ENCODE data around the gene FAAH. TPM values are rescaled to one million over a fixed set of nuclear protein-coding genes. Genes with fewer than 3 reads are reported as not detected.

FAAH gene
- total RNA-seq, 2 experiments from 2014 or later = 21.9 to 25.4 TPM

- POLR2A ChIA-PET = no interaction called here
- Histone ChIP-seq H3K4me1 (ENCODE audit: insufficient read depth, low read length, poor library complexity, severe bottlenecking) (peaks cover 4% of the 10 kb centered on the region), H3K9me2 (ENCODE audit: insufficient read depth, low read length) (no peaks in the 10 kb centered on the region), H3K9me3 (ENCODE audit: low read length) (no peaks in the 10 kb centered on the region), H4K20me1 (ENCODE audit: insufficient read depth, low read length) (no peaks in the 10 kb centered on the region), H3K36me3 (ENCODE audit: insufficient read depth, low read length) (no peaks in the 10 kb centered on the region), H3K79me2 (ENCODE audit: insufficient read depth, low read depth, low read length) (no peaks in the 10 kb centered on the region), H3K4me2 (ENCODE audit: low read length) (no peak overlapping the region), H3K27ac (ENCODE audit: low read depth, low read length, poor library complexity, severe bottlenecking) (no peak overlapping the region), H3K4me3 (ENCODE audit: low read depth, low read length, poor library complexity, severe bottlenecking) (no peak overlapping the region), H2AFZ (ENCODE audit: low read length) (no peak overlapping the region)
- CTCF ChIA-PET (ENCODE audit: unreplicated experiment) = no interaction called here
- no TSS peak for BruUV-seq (replicated peaks)
- TF ChIP-seq EZH2phosphoT487 (IDR thresholded peaks at IDR 0.05; ENCODE audit: borderline replicate concordance, low read depth, low read length) (no peak), CTCF (conservative IDR thresholded peaks at IDR 0.05; ENCODE audit: low read length) (no peak)
- DNase-seq (ENCODE audit: low spot score) = no peak
- intact Hi-C loops (cut with micrococcal nuclease; ENCODE audit: unreplicated experiment) = no loop called here
Measured at GRCh38 chr1:46406881-46407608, 12.9 kb downstream of the FAAH start.

- ChIA-PET CTCF (ENCODE audit: unreplicated experiment) (no interaction called here), POLR2A (no interaction called here)
- intact Hi-C loops (cut with micrococcal nuclease; ENCODE audit: unreplicated experiment) = no loop called here
- DNase-seq (ENCODE audit: low spot score) = no peak
- Histone ChIP-seq H3K9me2 (ENCODE audit: insufficient read depth, low read length) (no peaks in the 10 kb centered on the region), H3K4me1 (ENCODE audit: insufficient read depth, low read length, poor library complexity, severe bottlenecking) (no peaks in the 10 kb centered on the region), H3K36me3 (ENCODE audit: insufficient read depth, low read length) (no peaks in the 10 kb centered on the region), H4K20me1 (ENCODE audit: insufficient read depth, low read length) (no peaks in the 10 kb centered on the region), H3K4me3 (ENCODE audit: low read depth, low read length, poor library complexity, severe bottlenecking) (no peak overlapping the region), H2AFZ (ENCODE audit: low read length) (no peak overlapping the region), H3K4me2 (ENCODE audit: low read length) (no peak overlapping the region), H3K9me3 (ENCODE audit: low read length) (no peaks in the 10 kb centered on the region), H3K27ac (ENCODE audit: low read depth, low read length, poor library complexity, severe bottlenecking) (no peak overlapping the region), H3K79me2 (ENCODE audit: insufficient read depth, low read depth, low read length) (no peaks in the 10 kb centered on the region)
- no TSS peak for BruUV-seq (replicated peaks)
- TF ChIP-seq EZH2phosphoT487 (IDR thresholded peaks at IDR 0.05; ENCODE audit: borderline replicate concordance, low read depth, low read length) (no peak), CTCF (conservative IDR thresholded peaks at IDR 0.05; ENCODE audit: low read length) (no peak)
Measured at GRCh38 chr1:46407636-46408035, 13.5 kb downstream of the FAAH start.

DNA sequence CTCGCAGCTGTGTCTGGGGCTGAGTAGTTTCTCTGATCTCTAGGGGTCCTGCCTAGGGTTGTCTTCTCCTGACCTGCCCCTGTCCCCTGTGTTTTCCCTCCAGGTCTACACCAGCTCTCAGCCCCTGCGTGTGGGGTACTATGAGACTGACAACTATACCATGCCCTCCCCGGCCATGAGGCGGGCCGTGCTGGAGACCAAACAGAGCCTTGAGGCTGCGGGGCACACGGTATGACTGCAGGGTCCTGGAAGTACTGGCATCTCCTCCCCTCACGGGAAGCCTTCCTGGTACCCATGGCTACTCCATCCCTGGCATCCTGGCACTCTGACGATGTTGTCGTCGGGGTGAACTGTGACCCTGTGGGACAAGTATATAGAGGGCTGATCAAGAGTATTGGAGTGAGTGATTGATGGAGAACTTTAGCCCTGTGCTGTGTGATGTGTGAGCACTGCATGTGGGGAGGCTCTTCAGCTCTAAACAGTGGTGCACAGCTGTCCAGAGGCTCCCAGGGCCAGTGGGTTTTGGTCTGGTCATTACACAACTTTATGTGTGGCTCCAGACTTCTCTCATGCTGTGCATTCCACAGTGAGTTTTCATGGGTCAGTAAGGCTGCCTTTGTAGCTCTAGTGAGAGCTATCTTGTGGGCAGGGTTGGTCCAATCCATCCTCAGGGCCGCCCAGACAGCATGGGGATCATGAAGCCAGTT lies 14.4 kb downstream of the FAAH start:
- Histone ChIP-seq H3K36me3 (ENCODE audit: insufficient read depth, low read length) (no peaks in the 10 kb centered on the region), H3K4me1 (ENCODE audit: insufficient read depth, low read length, poor library complexity, severe bottlenecking) (no peaks in the 10 kb centered on the region), H3K9me3 (ENCODE audit: low read length) (no peaks in the 10 kb centered on the region), H3K4me3 (ENCODE audit: low read depth, low read length, poor library complexity, severe bottlenecking) (no peak overlapping the region), H3K9me2 (ENCODE audit: insufficient read depth, low read length) (no peaks in the 10 kb centered on the region), H3K27ac (ENCODE audit: low read depth, low read length, poor library complexity, severe bottlenecking) (no peak overlapping the region), H3K79me2 (ENCODE audit: insufficient read depth, low read depth, low read length) (no peaks in the 10 kb centered on the region), H3K4me2 (ENCODE audit: low read length) (no peak overlapping the region), H4K20me1 (ENCODE audit: insufficient read depth, low read length) (no peaks in the 10 kb centered on the region), H2AFZ (ENCODE audit: low read length) (no peak overlapping the region)
- ChIA-PET CTCF (ENCODE audit: unreplicated experiment) (no interaction called here), POLR2A (no interaction called here)
- BruUV-seq (replicated peaks) = no TSS peak
- no peak for DNase-seq (ENCODE audit: low spot score)
- intact Hi-C loops (cut with micrococcal nuclease; ENCODE audit: unreplicated experiment) = no loop called here
- TF ChIP-seq CTCF (conservative IDR thresholded peaks at IDR 0.05; ENCODE audit: low read length) = no peak
- TF ChIP-seq EZH2phosphoT487 (IDR thresholded peaks at IDR 0.05; ENCODE audit: borderline replicate concordance, low read depth, low read length) = no peak

Data from OCI-LY7 (cell line).